CD4-positive, alpha-beta T cell (primary cell): Measurements from ENCODE around the gene ARMC3. TPM values are rescaled to one million over a fixed set of nuclear protein-coding genes. Genes with fewer than 3 reads are reported as not detected.

Experiments used
- ATAC-seq: fragments of 200-7000 bp; cut with Tn5 transposase; one replicate; pipeline ENCODE4 v1.10.0; 2022; ENCODE audit warnings: mild to moderate bottlenecking; ENCODE audit not compliant: poor library complexity
- CTCF ChIA-PET: fragments of 350-600 bp; sonication (Branson Sonifier 250); formaldehyde crosslinking; loops from one replicate; lab custom pipeline; 2021; ENCODE audit warnings: antibody characterized with exemption, inconsistent platforms; lab: Charles Lee
- POLR2A ChIA-PET: fragments of 350-600 bp; sonication (Branson Sonifier 250); formaldehyde crosslinking; loops from one replicate; lab custom pipeline; 2021; ENCODE audit warnings: antibody characterized with exemption, inconsistent platforms; lab: Charles Lee
- DNase-seq, 14 experiments: peaks; one replicate each; pipeline ENCODE4 v3.0.0-alpha.2; 2013 to 2020; ENCODE audit warnings: mixed read lengths in 2 of 14
- H3K27ac ChIP-seq, 2 donors: one replicate each; pipeline versions ENCODE4 v1.5.1 to v1.7.0; 2013; ENCODE audit warnings: low read length in 2 of 2, low read depth in 1 of 2, mild to moderate bottlenecking in 1 of 2
- H3K27me3 ChIP-seq, 2 experiments: 1 replicate in 1 of 2; 2 replicates in 1 of 2; pipeline versions ENCODE4 v1.6.1 to v1.7.0; 2013; ENCODE audit warnings: low read length in 2 of 2, control low read depth in 1 of 2, mild to moderate bottlenecking in 1 of 2, moderate library complexity in 1 of 2; ENCODE audit not compliant: insufficient read depth in 2 of 2, control insufficient read depth in 1 of 2
- H3K36me3 ChIP-seq: one replicate; pipeline ENCODE4 v1.6.1; 2013; ENCODE audit warnings: low read length, control low read depth; ENCODE audit not compliant: insufficient read depth
- H3K4me1 ChIP-seq: one replicate; pipeline ENCODE4 v1.6.1; 2013; ENCODE audit warnings: low read length, control low read depth; ENCODE audit not compliant: insufficient read depth
- H3K4me3 ChIP-seq: one replicate; pipeline ENCODE4 v1.5.1; 2013; ENCODE audit warnings: mild to moderate bottlenecking, low read length, moderate library complexity
- H3K9me3 ChIP-seq, 2 experiments: 1 replicate in 1 of 2; 2 replicates in 1 of 2; pipeline versions ENCODE4 v1.6.1 to v1.7.0; 2013; ENCODE audit warnings: low read length in 2 of 2, mild to moderate bottlenecking in 2 of 2, control low read depth in 1 of 2, moderate library complexity in 1 of 2; ENCODE audit not compliant: control insufficient read depth in 1 of 2, insufficient read depth in 1 of 2
- H3K27ac Mint-ChIP-seq: one replicate; pipeline ENCODE4 v1.8.0; 2020; ENCODE audit warnings: mixed read lengths
- H3K27me3 Mint-ChIP-seq: one replicate; pipeline ENCODE4 v1.8.0; 2021; ENCODE audit warnings: mixed read lengths
- H3K36me3 Mint-ChIP-seq: one replicate; pipeline ENCODE4 v1.8.0; 2021; ENCODE audit warnings: low read depth, mixed read lengths
- H3K4me1 Mint-ChIP-seq: one replicate; pipeline ENCODE4 v1.8.0; 2021; ENCODE audit warnings: low read depth, mixed read lengths
- H3K4me3 Mint-ChIP-seq: one replicate; pipeline ENCODE4 v1.8.0; 2020; ENCODE audit warnings: mild to moderate bottlenecking, mixed read lengths
- H3K9me3 Mint-ChIP-seq: one replicate; pipeline ENCODE4 v1.8.0; 2020; ENCODE audit warnings: mixed read lengths
- intact Hi-C, 2 experiments: fragments of 100-400 bp; cut with DNase I in 1 of 2; cut with micrococcal nuclease in 1 of 2; formaldehyde crosslinking; loops; one replicate each; pipeline versions ENCODE4 v1.15.1 to v1.9.0; 2023 to 2025; cut with DNase I, micrococcal nuclease
- total RNA-seq, 174 experiments: library from RNA in 2 of 174; stranded (reverse) in 2 of 174; gene quantifications; one replicate each; pipeline ENCODE4 v1.2.3 and lab custom pipeline; 2021 to 2026
- TF ChIP-seq, protein P1 (sequence below): fragments of 200-600 bp; IDR thresholded peaks from one replicate; pipeline ENCODE4 v1.8.0; 2022; ENCODE audit warnings: antibody characterized with exemption, mild to moderate bottlenecking

Gene ARMC3
- total RNA-seq, 2 experiments from 2014 or later: not detected

DNA sequence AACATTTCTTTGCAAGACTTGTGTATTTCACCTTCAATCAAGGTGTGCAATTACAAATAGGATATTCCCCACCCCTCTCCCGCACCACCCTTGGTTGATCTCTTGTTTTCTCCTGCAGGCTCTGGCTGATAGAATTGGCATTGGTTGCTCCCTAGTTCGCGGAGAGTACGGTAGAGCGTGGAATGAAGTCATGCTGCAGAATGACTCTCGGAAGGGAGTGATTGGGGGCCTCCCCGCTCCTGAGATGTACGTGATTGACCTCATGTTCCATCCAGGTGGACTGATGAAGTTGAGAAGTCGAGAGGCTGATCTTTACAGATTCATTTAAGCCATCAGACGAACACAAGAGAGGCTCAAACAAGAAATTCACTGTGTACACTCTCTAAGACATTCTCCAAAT is 109.3 kb downstream of the ARMC3 start:
- Histone ChIP-seq H3K4me1 (no peaks in the 10 kb centered on the region), H3K27ac (no peak overlapping the region), H3K4me3 (no peak overlapping the region), H3K9me3 (peaks cover 0 to 4% of the 10 kb centered on the region in 2 experiments), H3K36me3 (no peaks in the 10 kb centered on the region), H3K27me3 (peaks cover 0 to 3% of the 10 kb centered on the region in 2 experiments)
- Mint-ChIP-seq H3K27ac (no peak overlapping the region), H3K9me3 (peaks cover 7% of the 10 kb centered on the region), H3K27me3 (peaks cover 44% of the 10 kb centered on the region), H3K4me3 (no peak overlapping the region), H3K36me3 (no peaks in the 10 kb centered on the region), H3K4me1 (no peaks in the 10 kb centered on the region)
- TF ChIP-seq, protein P1, sequence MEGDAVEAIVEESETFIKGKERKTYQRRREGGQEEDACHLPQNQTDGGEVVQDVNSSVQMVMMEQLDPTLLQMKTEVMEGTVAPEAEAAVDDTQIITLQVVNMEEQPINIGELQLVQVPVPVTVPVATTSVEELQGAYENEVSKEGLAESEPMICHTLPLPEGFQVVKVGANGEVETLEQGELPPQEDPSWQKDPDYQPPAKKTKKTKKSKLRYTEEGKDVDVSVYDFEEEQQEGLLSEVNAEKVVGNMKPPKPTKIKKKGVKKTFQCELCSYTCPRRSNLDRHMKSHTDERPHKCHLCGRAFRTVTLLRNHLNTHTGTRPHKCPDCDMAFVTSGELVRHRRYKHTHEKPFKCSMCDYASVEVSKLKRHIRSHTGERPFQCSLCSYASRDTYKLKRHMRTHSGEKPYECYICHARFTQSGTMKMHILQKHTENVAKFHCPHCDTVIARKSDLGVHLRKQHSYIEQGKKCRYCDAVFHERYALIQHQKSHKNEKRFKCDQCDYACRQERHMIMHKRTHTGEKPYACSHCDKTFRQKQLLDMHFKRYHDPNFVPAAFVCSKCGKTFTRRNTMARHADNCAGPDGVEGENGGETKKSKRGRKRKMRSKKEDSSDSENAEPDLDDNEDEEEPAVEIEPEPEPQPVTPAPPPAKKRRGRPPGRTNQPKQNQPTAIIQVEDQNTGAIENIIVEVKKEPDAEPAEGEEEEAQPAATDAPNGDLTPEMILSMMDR: no peak
- POLR2A ChIA-PET: no interaction called here
- intact Hi-C loops: no loop called here
- no peak for DNase-seq
- CTCF ChIA-PET: no interaction called here
- ATAC-seq: no peak

DNA sequence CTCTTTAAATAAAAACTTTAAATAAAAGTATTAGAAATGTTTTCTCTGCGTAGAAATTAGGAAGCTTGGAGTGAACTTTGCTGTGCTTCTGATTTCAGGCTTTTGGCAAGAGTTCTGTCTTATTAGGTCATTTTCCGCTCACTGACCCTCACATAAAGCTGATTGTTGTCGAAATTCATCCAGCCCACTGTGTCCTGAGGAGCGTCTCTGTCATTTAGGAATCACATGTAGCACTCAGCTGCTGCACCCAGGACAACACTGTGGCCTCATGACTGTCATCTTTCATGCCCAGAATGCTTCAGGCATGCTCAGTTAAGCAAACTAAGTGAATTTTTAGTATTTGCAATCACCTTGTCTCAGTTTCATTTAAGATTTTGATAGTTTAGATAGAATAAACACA is 109.7 kb downstream of the ARMC3 start:
- TF ChIP-seq, protein P1: no peak
- Histone ChIP-seq H3K36me3 (no peaks in the 10 kb centered on the region), H3K4me1 (no peaks in the 10 kb centered on the region), H3K27ac (no peak overlapping the region), H3K27me3 (peaks cover 0 to 3% of the 10 kb centered on the region in 2 experiments), H3K9me3 (peaks cover 0 to 4% of the 10 kb centered on the region in 2 experiments), H3K4me3 (no peak overlapping the region)
- Mint-ChIP-seq H3K4me3 (no peak overlapping the region), H3K27me3 (peaks cover 48% of the 10 kb centered on the region), H3K27ac (no peak overlapping the region), H3K4me1 (no peaks in the 10 kb centered on the region), H3K9me3 (peaks cover 7% of the 10 kb centered on the region), H3K36me3 (no peaks in the 10 kb centered on the region)
- intact Hi-C loops: no loop called here
- DNase-seq (no peak), ATAC-seq (no peak)
- ChIA-PET CTCF (no interaction called here), POLR2A (no interaction called here)

DNA sequence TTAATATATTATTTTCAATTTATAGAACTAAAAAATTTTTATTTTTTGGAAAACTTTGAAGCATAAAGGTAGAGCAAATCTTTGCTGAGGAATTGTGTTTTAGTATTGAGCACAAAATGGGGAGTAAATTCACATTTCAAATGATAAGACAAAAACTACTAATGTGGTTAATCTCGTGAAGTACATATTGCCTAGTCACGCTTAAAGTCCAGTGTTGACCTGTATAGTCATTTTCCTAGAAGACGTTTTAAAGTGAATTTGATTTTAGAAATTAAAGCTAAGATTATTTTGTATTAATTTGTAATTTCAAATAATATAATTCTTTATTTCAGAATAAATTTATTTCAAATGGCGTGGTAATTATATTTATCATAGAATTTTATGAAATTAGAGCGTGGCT is 110.3 kb downstream of the ARMC3 start:
- CTCF ChIA-PET: no interaction called here
- Histone ChIP-seq H3K4me3 (no peak overlapping the region), H3K27me3 (peaks cover 0 to 3% of the 10 kb centered on the region in 2 experiments), H3K27ac (no peak overlapping the region), H3K36me3 (no peaks in the 10 kb centered on the region), H3K9me3 (peaks cover 0 to 4% of the 10 kb centered on the region in 2 experiments), H3K4me1 (no peaks in the 10 kb centered on the region)
- Mint-ChIP-seq H3K27ac (no peak overlapping the region), H3K36me3 (no peaks in the 10 kb centered on the region), H3K4me1 (no peaks in the 10 kb centered on the region), H3K27me3 (peaks cover 50% of the 10 kb centered on the region), H3K4me3 (no peak overlapping the region), H3K9me3 (peaks cover 7% of the 10 kb centered on the region)
- POLR2A ChIA-PET: no interaction called here
- TF ChIP-seq, protein P1: no peak
- DNase-seq: no peak
- no peak for ATAC-seq
- intact Hi-C loops: no loop called here
